K562 (cell line): ENCODE data around the gene CACNG5. TPM values are rescaled to one million over a fixed set of nuclear protein-coding genes. Genes with fewer than 3 reads are reported as not detected.

Experiments
- CREM ChIP-seq: IDR thresholded peaks from 2 replicates; pipeline ENCODE4 v1.6.1; 2014; ENCODE audit warnings: antibody characterized with exemption, low read depth
- E2F3 ChIP-seq: fragments of 250-450 bp; sonication (Bioruptor Pico); IDR thresholded peaks from 2 replicates; pipeline ENCODE4 v1.4.0; 2020; ENCODE audit warnings: mild to moderate bottlenecking
- NFIC ChIP-seq: fragments of 450-650 bp; IDR thresholded peaks from 2 replicates; pipeline ENCODE4 v1.6.1; 2017; ENCODE audit warnings: mild to moderate bottlenecking, inconsistent platforms
- TAF7 ChIP-seq: fragments of 450-650 bp; IDR thresholded peaks from 2 replicates; pipeline ENCODE4 v1.6.1; 2016; ENCODE audit warnings: missing genetic modification characterization, missing compliant biosample characterization
- ZBTB40 ChIP-seq, 2 experiments: fragments of 450-650 bp in 1 of 2; sonication (generic) in 1 of 2; formaldehyde crosslinking in 1 of 2; IDR thresholded peaks; 2 replicates each; pipeline versions ENCODE4 v1.7.1 to v1.9.0; 2016 to 2022; ENCODE audit warnings: inconsistent platforms in 1 of 2, mild to moderate bottlenecking in 1 of 2, missing genetic modification reagents in 1 of 2
- ZNF133 ChIP-seq: fragments of 250-450 bp; sonication (Bioruptor Pico); IDR thresholded peaks from 2 replicates; pipeline ENCODE4 v1.4.0; 2020; ENCODE audit warnings: mild to moderate bottlenecking
- ZNF551 ChIP-seq: fragments of 250-450 bp; sonication (Bioruptor Pico); IDR thresholded peaks from 2 replicates; pipeline ENCODE4 v1.5.0; 2021; ENCODE audit warnings: mild to moderate bottlenecking, moderate library complexity
- polyA plus RNA-seq, 8 experiments: library from polyadenylated mRNA; depleted of rRNA in 4 of 8; stranded (reverse) in 5 of 8; unstranded in 3 of 8; fragments of >200 nt; fragmentation: Nextera tagmentation in 2 of 8; fragmentation: Illumina TruSeq in 1 of 8; extraction: Ambion mirVana in 2 of 8; extraction: Trizol in 1 of 8; gene quantifications; 2 replicates each; pipeline versions ENCODE4 v1.2.1 to v1.2.3, GENCODE V29; 2011 to 2014; ENCODE audit warnings: inconsistent platforms in 1 of 8, missing spikeins in 1 of 8
- total RNA-seq, 7 experiments: library from RNA; depleted of rRNA in 6 of 7; stranded (reverse); fragments of >200 nt in 6 of 7; fragmentation: Illumina TruSeq in 2 of 7; extraction: Trizol in 2 of 7; gene quantifications; 2 replicates each; pipeline versions ENCODE4 v1.2.1 to v1.2.3, GENCODE V29; 2011 to 2021; ENCODE audit warnings: low replicate concordance in 1 of 7

Gene CACNG5
- total and polyA plus RNA-seq, 9 of the 15 experiments (the other 6 are each of a cell fraction or from before 2014, with no cell fraction given) = not detected

GRCh38 chr17:66840061-66840460, 5.1 kb downstream of the CACNG5 start (continued):
- no peak for TF ChIP-seq ZBTB40 (IDR thresholded peaks at IDR 0.05)
- TF ChIP-seq ZBTB40 (CRISPR knock-in tag; IDR thresholded peaks at IDR 0.05) = no peak
- TF ChIP-seq ZNF133 (CRISPR knock-in tag) = no peak
- no peak for TF ChIP-seq CREM
- TF ChIP-seq E2F3 (CRISPR knock-in tag) = no peak
- TF ChIP-seq TAF7 = no peak
- TF ChIP-seq ZNF551 (CRISPR knock-in tag) = no peak
- TF ChIP-seq NFIC = no peak
